ENCODE results near the gene TSC22D1.
"Not testable (repeated sequence)": the region's sequence is repeated elsewhere in the genome, so short reads cannot be mapped to it uniquely, and the experiment has no call there.

The TSC22D1 gene

DNA sequence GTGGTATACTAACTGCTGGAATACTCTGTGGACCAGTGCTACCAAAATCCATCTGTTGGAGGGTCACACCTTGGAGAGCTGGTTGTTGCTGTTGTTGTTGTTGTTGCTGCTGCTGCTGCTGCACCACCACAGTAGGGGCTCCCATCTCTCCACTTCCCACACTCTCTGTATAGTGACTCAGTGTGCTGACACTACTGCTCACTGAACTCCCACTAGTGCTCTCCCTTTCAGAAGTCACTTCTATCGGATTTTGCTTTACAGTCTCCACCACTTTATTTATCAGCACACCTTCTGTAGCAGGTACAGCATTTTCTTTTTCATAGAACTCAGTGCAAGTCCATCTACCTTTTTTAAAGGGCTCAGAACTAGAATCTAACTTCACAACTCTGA is 1.7 kb downstream of the TSC22D1 start:
- no peak for DNase-seq (ENCODE audit: extremely low spot score)
- ChIA-PET POLR2A (no interaction called here), CTCF (no interaction called here)
- TF ChIP-seq TARDBP (IDR thresholded peaks at IDR 0.05) (no peak), SP1 (IDR thresholded peaks at IDR 0.05) (no peak), ELF4 (IDR thresholded peaks at IDR 0.05) (no peak), SUZ12 (IDR thresholded peaks at IDR 0.05) (no peak), HDGF (IDR thresholded peaks at IDR 0.05; ENCODE audit: borderline replicate concordance) (no peak), FOXA1 (IDR thresholded peaks at IDR 0.05) (no peak), NFRKB (IDR thresholded peaks at IDR 0.05) (no peak), L3MBTL2 (conservative IDR thresholded peaks at IDR 0.05) (no peak)
- TF ChIP-seq, protein P1, sequence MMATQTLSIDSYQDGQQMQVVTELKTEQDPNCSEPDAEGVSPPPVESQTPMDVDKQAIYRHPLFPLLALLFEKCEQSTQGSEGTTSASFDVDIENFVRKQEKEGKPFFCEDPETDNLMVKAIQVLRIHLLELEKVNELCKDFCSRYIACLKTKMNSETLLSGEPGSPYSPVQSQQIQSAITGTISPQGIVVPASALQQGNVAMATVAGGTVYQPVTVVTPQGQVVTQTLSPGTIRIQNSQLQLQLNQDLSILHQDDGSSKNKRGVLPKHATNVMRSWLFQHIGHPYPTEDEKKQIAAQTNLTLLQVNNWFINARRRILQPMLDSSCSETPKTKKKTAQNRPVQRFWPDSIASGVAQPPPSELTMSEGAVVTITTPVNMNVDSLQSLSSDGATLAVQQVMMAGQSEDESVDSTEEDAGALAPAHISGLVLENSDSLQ (IDR thresholded peaks at IDR 0.05): no peak

DNA sequence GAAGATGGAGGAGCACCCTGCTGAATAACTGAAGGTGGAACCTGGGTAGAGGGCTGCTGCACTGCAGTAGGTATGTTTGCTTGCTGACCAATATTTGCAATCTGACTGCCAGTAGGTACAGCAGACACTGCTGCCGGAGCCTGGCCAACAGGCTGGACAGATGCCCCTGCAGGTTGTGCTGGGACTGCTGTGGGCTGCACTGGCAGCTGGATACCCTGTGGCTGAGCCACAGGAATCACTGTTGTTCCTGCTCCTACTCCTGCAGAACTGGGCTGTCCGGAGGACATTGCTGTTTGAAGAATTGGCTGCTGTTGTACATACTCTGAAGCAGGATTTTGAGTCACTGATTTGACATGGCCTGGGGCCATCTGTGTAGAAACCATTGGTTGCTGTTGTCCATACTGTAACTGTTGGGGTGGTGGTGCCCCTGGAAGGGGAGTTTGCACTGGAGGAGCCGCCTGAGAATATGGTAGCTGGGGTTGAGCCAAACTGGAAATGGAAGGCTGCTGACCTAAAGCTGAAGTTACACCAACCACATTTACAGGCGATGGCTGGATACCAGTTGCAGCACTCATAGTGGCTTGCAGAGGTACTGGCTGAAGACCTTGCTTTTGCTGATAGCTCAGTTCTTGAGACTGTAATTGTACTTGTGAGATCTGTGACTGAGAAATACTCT is 2.2 kb downstream of the TSC22D1 start:
- ChIA-PET POLR2A (no interaction called here), CTCF (no interaction called here)
- DNase-seq (ENCODE audit: extremely low spot score): peak; percentile 48
- TF ChIP-seq SUZ12 (IDR thresholded peaks at IDR 0.05) (no peak), FOXK2 (IDR thresholded peaks at IDR 0.05) (no peak), HDGF (IDR thresholded peaks at IDR 0.05; ENCODE audit: borderline replicate concordance) (no peak), ELF4 (IDR thresholded peaks at IDR 0.05) (no peak), FOXM1 (IDR thresholded peaks at IDR 0.05; ENCODE audit: borderline replicate concordance) (no peak), SP1 (IDR thresholded peaks at IDR 0.05) (no peak), ARNT (IDR thresholded peaks at IDR 0.05) (no peak), TARDBP (IDR thresholded peaks at IDR 0.05) (no peak), CTBP1 (IDR thresholded peaks at IDR 0.05; ENCODE audit: borderline replicate concordance) (no peak), NFRKB (IDR thresholded peaks at IDR 0.05) (no peak), FOXA1 (IDR thresholded peaks at IDR 0.05) (no peak), L3MBTL2 (conservative IDR thresholded peaks at IDR 0.05) (no peak), ZNF384 (IDR thresholded peaks at IDR 0.05) (no peak)
- TF ChIP-seq, protein P1 (IDR thresholded peaks at IDR 0.05): no peak

DNA sequence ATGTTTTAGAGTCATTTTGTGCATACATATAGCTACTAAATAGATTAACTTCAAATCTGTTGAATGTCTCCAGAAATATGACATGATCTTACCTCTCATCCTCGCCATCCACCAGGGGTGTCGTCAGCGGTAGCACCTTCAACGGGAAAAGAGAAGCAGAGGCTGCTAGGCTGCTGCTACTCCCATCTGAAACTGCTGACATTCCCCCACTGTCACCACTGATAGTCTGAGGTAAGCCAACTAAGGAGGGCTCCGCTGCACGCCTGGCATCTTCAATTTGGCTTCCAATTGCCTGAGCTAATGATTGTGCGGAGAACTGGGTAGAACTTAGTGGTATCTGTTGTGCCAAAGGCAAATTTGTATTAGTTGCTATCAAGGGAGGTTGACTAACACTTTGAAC is 3.1 kb downstream of the TSC22D1 start:
- no peak for DNase-seq (ENCODE audit: extremely low spot score)
- POLR2A ChIA-PET: no interaction called here
- CTCF ChIA-PET: no interaction called here
- no peak for TF ChIP-seq FOXA1 (IDR thresholded peaks at IDR 0.05)
- no peak for TF ChIP-seq L3MBTL2 (conservative IDR thresholded peaks at IDR 0.05)

DNA sequence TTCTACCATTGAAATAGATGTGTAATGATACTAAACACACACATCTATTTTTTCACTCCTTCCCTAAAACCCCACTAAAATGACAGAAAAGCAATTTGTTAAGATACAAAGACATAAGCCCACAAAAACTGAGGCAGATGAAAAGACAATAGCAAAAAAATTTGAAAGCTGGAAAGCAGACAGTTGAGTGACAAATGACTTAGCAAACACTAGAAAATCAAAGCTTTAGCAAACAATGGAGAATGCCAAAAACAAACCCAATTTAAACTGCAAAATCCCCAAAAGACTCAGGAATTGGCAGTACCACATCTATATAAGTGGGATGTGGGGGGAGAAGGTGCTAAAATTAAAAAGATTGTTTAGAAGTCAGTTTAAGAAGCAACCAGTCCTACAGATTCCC is 9.5 kb downstream of the TSC22D1 start:
- POLR2A ChIA-PET: no interaction called here
- CTCF ChIA-PET: no interaction called here
- no peak for DNase-seq (ENCODE audit: extremely low spot score)
- TF ChIP-seq ELF4 (IDR thresholded peaks at IDR 0.05) (no peak), FOXK2 (IDR thresholded peaks at IDR 0.05) (no peak), L3MBTL2 (conservative IDR thresholded peaks at IDR 0.05) (no peak), FOXA1 (IDR thresholded peaks at IDR 0.05) (no peak), NFRKB (IDR thresholded peaks at IDR 0.05) (no peak), ARNT (IDR thresholded peaks at IDR 0.05) (no peak), CTBP1 (IDR thresholded peaks at IDR 0.05; ENCODE audit: borderline replicate concordance) (no peak)

DNA sequence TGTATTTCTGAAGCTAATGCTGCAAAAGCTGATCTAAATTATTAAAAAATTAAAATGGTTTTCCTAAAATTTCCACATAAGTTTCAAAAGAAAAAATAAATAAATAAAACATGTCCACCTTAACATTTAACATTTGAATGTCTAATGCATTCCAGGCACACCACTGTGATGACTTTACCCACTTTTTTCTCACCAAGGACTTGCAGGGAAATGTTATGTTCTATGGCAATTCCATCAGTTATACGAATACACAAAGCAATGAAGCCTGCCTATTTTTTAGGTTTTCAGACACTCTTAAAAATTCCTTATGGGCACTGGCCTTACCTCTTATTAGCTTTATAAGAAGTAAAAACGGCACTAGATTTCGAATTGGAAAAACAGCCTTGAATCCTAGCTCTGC is 10.2 kb downstream of the TSC22D1 start:
- DNase-seq (ENCODE audit: extremely low spot score): no peak
- TF ChIP-seq FOXK2 (IDR thresholded peaks at IDR 0.05) (no peak), SP1 (IDR thresholded peaks at IDR 0.05) (no peak), BHLHE40 (IDR thresholded peaks at IDR 0.05; ENCODE audit: borderline replicate concordance) (no peak), NFRKB (IDR thresholded peaks at IDR 0.05) (no peak), ELF4 (IDR thresholded peaks at IDR 0.05) (no peak), HDGF (IDR thresholded peaks at IDR 0.05; ENCODE audit: borderline replicate concordance) (no peak), ZNF384 (IDR thresholded peaks at IDR 0.05) (no peak), L3MBTL2 (conservative IDR thresholded peaks at IDR 0.05) (no peak), CTBP1 (IDR thresholded peaks at IDR 0.05; ENCODE audit: borderline replicate concordance) (no peak), FOXA1 (IDR thresholded peaks at IDR 0.05) (no peak), TARDBP (IDR thresholded peaks at IDR 0.05) (no peak), SUZ12 (IDR thresholded peaks at IDR 0.05) (no peak), ARNT (IDR thresholded peaks at IDR 0.05) (no peak), FOXM1 (IDR thresholded peaks at IDR 0.05; ENCODE audit: borderline replicate concordance) (no peak), LEF1 (IDR thresholded peaks at IDR 0.05; ENCODE audit: borderline replicate concordance) (no peak)
- TF ChIP-seq, protein P1 (IDR thresholded peaks at IDR 0.05): no peak
- POLR2A ChIA-PET: no interaction called here
- CTCF ChIA-PET: no interaction called here

DNA sequence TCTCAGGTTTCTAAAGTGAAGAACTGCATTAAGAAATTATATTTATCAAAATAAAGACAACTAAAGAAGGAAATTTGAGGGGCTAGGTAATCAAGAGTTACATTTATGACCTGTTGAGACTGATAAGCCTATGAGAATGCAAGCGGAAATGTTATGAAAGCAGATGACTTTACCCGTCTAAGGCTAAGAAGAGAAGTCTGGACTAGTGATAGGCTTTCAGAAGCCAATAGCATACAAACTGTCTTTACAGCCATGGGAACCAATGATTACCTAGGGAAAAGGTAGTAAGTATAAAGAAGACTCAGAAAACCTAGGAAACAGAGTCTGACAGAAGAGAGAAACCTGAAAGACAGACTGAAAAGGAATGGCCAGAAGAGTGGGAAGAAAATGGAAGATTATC is 11.2 kb downstream of the TSC22D1 start:
- CTCF ChIA-PET: no interaction called here
- POLR2A ChIA-PET: no interaction called here
- DNase-seq (ENCODE audit: extremely low spot score): no peak
- TF ChIP-seq SUZ12 (IDR thresholded peaks at IDR 0.05): no peak
- no peak for TF ChIP-seq ELF4 (IDR thresholded peaks at IDR 0.05)
- no peak for TF ChIP-seq LEF1 (IDR thresholded peaks at IDR 0.05; ENCODE audit: borderline replicate concordance)
- no peak for TF ChIP-seq L3MBTL2 (conservative IDR thresholded peaks at IDR 0.05)
- TF ChIP-seq ZNF384 (IDR thresholded peaks at IDR 0.05): no peak
- TF ChIP-seq BHLHE40 (IDR thresholded peaks at IDR 0.05; ENCODE audit: borderline replicate concordance): no peak
- no peak for TF ChIP-seq CTBP1 (IDR thresholded peaks at IDR 0.05; ENCODE audit: borderline replicate concordance)
- no peak for TF ChIP-seq TARDBP (IDR thresholded peaks at IDR 0.05)
- TF ChIP-seq ARNT (IDR thresholded peaks at IDR 0.05): no peak
- no peak for TF ChIP-seq FOXM1 (IDR thresholded peaks at IDR 0.05; ENCODE audit: borderline replicate concordance)
- TF ChIP-seq, protein P1 (IDR thresholded peaks at IDR 0.05): no peak
- no peak for TF ChIP-seq SP1 (IDR thresholded peaks at IDR 0.05)

DNA sequence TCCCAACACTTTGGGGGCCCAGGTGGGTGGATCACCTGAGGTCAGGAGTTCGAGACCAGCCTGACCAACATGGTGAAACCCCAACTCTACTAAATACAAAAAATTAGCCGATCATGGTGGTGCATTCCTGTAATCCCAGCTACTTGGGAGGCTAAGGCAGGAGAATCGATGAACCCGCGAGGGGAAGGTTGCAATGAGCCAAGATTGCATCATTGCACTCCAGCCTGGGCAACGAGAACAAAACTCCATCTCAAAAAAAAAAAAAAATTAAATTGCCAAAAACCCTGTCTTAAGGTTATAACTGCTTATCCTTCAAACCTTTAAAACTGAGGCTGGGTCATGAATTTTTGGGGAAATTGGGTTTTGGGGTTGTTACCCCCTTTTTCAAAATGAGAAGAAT is 13.3 kb downstream of the TSC22D1 start:
- DNase-seq (ENCODE audit: extremely low spot score); POLR2A ChIA-PET; CTCF ChIA-PET: not testable (repeated sequence)

Measured in HEK293T (cell line).